BE2C (cell line): ENCODE measurements around the gene UCMA.
"Not testable (repeated sequence)": the region's sequence is repeated elsewhere in the genome, so short reads cannot be mapped to it uniquely, and the experiment has no call there.

Experiments
- DNase-seq: peaks from one replicate; pipeline ENCODE4 v3.0.0-alpha.2; 2020
- H3K27me3 ChIP-seq: fragments of 250-450 bp; sonication (Bioruptor Pico); 2 replicates; pipeline ENCODE4 v1.5.1; 2020; ENCODE audit warnings: mild to moderate bottlenecking
- H3K36me3 ChIP-seq: fragments of 250-450 bp; sonication (Bioruptor Pico); 2 replicates; pipeline ENCODE4 v1.5.1; 2020; ENCODE audit warnings: mild to moderate bottlenecking
- H3K4me1 ChIP-seq: fragments of 250-450 bp; sonication (Bioruptor Pico); 2 replicates; pipeline ENCODE4 v1.5.1; 2020
- H3K4me3 ChIP-seq: 2 replicates; pipeline ENCODE4 v1.5.1; 2011; ENCODE audit warnings: low read depth, low read length
- H3K9me3 ChIP-seq: fragments of 250-450 bp; sonication (Bioruptor Pico); 2 replicates; pipeline ENCODE4 v1.5.1; 2020
- CTCF ChIP-seq: IDR thresholded peaks from 2 replicates; pipeline ENCODE4 v1.5.1; 2012; ENCODE audit warnings: mild to moderate bottlenecking, low read depth, low read length

Gene UCMA

GRCh38 chr10:13238271-13239077 is 4.3 kb upstream of the UCMA start:
- H3K9me3 ChIP-seq, result no peaks in the 10 kb centered on the region
- no peaks in the 10 kb centered on the region for H3K27me3 ChIP-seq
- H3K36me3 ChIP-seq, result no peaks in the 10 kb centered on the region
- H3K4me3 ChIP-seq, result no peak overlapping the region
- no peaks in the 10 kb centered on the region for H3K4me1 ChIP-seq
- no peak for TF ChIP-seq CTCF
- DNase-seq, result no peak

- no peak for TF ChIP-seq CTCF
- Histone ChIP-seq H3K36me3 (no peaks in the 10 kb centered on the region), H3K9me3 (no peaks in the 10 kb centered on the region), H3K4me1 (0 out of 2 replicates have a peak, but pooled peaks cover 2% of the 10 kb centered on the region), H3K27me3 (no peaks in the 10 kb centered on the region), H3K4me3 (no peak overlapping the region)
- DNase-seq, result no peak
Observed at GRCh38 chr10:13236638-13237037, 2.5 kb upstream of the UCMA start.

GRCh38 chr10:13234736-13235135 is 562 bp upstream of the UCMA start:
- DNase-seq, H3K36me3 ChIP-seq, H3K4me3 ChIP-seq, H3K4me1 ChIP-seq, H3K9me3 ChIP-seq, H3K27me3 ChIP-seq: not testable (repeated sequence)

- no peak for DNase-seq
- Histone ChIP-seq H3K36me3 (no peaks in the 10 kb centered on the region), H3K4me1 (0 out of 2 replicates have a peak, but pooled peaks cover 2% of the 10 kb centered on the region), H3K27me3 (no peaks in the 10 kb centered on the region; the same call in 1 of the 2 replicates), H3K9me3 (no peaks in the 10 kb centered on the region), H3K4me3 (no peak overlapping the region)
- no peak for TF ChIP-seq CTCF
Observed at GRCh38 chr10:13233358-13233757, 816 bp downstream of the UCMA start.

GRCh38 chr10:13231808-13232207 is 2.4 kb downstream of the UCMA start:
- no peaks in the 10 kb centered on the region; the same call in 1 of the 2 replicates for H3K27me3 ChIP-seq
- no peak for DNase-seq

GRCh38 chr10:13231190-13231589 is 3.0 kb downstream of the UCMA start:
- Histone ChIP-seq H3K4me1 (0 out of 2 replicates have a peak, but pooled peaks cover 2% of the 10 kb centered on the region), H3K27me3 (no peaks in the 10 kb centered on the region; the same call in 1 of the 2 replicates), H3K36me3 (no peaks in the 10 kb centered on the region), H3K4me3 (no peak overlapping the region), H3K9me3 (no peaks in the 10 kb centered on the region)
- no peak for TF ChIP-seq CTCF
- no peak for DNase-seq

More at GRCh38 chr10:13231808-13232207, 2.4 kb downstream of the UCMA start:
- no peaks in the 10 kb centered on the region for H3K9me3 ChIP-seq
- no peaks in the 10 kb centered on the region for H3K36me3 ChIP-seq
- H3K4me3 ChIP-seq, result no peak overlapping the region
- 0 out of 2 replicates have a peak, but pooled peaks cover 2% of the 10 kb centered on the region for H3K4me1 ChIP-seq
- TF ChIP-seq CTCF, result no peak
